ENCODE data around the gene CDYL.

The CDYL gene

DNA sequence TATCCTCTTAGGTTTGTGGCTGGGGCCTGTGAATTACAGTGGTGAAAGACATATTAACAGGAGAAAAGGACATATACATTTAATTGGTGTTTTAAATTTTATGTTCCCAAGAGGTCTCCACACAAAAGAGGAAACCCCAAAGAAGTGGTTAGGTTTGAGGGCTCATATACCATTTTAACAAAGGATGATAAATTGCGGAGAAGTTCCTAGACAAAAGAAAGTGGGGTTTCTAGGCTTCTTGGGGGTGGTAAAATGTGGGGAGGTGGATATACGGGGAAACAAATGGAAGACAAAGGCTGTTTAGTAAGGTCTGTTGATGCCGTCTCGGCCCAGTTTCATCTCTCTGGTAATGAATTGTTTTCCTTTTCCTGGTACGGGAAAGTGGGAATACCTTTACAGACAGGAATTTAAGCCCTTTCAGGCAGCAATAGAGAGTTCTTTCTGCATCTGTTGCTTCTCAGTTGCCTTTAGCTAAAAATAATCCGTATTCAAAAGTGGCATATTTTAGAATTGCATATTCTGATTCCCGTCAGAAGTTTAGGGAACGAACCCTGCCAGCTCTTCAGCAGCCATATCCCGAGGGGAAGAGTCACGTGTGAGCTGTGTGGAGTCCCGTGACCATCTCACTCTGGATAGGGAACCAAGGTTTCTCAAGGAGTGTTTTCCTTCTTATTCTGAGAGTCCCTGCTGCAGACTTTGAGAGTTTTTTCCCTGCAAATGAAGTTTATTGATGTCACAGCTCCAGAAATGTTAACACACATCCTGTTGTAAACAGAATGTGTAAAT, 123.2 kb downstream of the CDYL start:
- Histone ChIP-seq H3K27ac (ENCODE audit: low read depth, low read length) (no peak overlapping the region), H3K4me1 (ENCODE audit: control insufficient read depth, insufficient read depth, low read length) (no peaks in the 10 kb centered on the region; the same call in 1 of the 2 replicates), H3K27me3 (ENCODE audit: control insufficient read depth, insufficient read depth, low read length) (no peaks in the 10 kb centered on the region), H3K9me3 (ENCODE audit: control insufficient read depth, insufficient read depth, low read length) (no peaks in the 10 kb centered on the region), H3K9ac (ENCODE audit: low read depth, low read length) (no peak overlapping the region), H3K4me3 (ENCODE audit: low read depth, low read length) (no peak overlapping the region), H3K36me3 (ENCODE audit: control insufficient read depth, insufficient read depth, low read length) (peaks cover 13% of the 10 kb centered on the region)

DNA sequence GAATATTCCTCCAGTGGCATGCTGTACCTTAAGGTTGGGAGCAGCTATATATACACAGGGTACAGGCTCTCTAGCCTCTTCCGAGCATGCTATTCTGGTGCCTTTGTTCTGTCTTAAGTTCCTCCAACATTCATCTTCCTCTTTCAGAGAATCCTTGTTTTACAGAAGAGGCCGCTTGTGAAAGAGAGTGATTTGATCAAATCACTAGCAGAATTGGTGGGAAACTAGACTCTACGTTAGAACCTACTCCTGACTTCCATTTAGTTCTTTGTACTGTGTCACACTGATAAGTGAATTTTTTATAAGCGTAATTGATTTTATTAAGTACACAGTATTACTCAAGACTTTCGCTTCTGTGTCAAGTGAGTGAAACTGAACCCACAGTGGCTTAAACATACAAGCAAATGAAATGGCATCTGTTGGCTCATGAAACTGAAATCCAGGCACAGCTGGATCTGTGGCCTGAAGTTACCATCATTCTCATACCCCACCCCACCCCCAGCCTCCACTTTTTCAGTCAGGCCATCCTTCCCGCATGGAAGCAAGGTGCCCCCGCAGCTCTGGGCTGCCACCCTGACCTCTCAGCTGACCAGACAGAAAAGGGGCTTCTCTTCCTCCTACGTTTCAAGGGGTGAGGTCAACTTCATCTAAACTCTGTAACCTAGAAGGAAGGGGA, 125.3 kb downstream of the CDYL start:
- Histone ChIP-seq H3K4me1 (ENCODE audit: control insufficient read depth, insufficient read depth, low read length) (no peaks in the 10 kb centered on the region; the same call in 1 of the 2 replicates), H3K36me3 (ENCODE audit: control insufficient read depth, insufficient read depth, low read length) (peaks cover 7% of the 10 kb centered on the region), H3K27ac (ENCODE audit: low read depth, low read length) (no peak overlapping the region), H3K27me3 (ENCODE audit: control insufficient read depth, insufficient read depth, low read length) (no peaks in the 10 kb centered on the region), H3K4me3 (ENCODE audit: low read depth, low read length) (no peak overlapping the region), H3K9me3 (ENCODE audit: control insufficient read depth, insufficient read depth, low read length) (no peaks in the 10 kb centered on the region), H3K9ac (ENCODE audit: low read depth, low read length) (no peak overlapping the region)

DNA sequence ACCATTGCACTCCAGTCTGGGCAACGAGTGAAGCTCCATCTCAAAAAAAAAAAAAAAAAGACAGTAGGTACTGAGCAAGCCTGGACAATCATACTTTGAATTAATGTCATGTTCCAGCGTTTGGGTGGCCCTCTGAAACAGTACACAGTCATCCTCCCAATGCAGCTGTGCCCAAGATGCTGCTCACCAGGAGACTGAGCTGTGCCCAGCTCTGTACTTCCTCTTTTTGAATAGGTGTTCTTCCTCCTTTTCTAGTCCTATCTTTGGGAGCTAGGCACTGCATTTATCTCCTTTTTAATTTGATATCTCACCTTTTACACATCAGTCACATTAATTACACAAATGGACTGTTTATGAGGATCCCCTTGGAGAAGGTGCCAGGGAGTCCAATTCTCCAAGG, 126.2 kb downstream of the CDYL start:
- Histone ChIP-seq H3K9ac (ENCODE audit: low read depth, low read length) (no peak overlapping the region), H3K4me1 (ENCODE audit: control insufficient read depth, insufficient read depth, low read length) (no peaks in the 10 kb centered on the region; the same call in 1 of the 2 replicates), H3K27ac (ENCODE audit: low read depth, low read length) (no peak overlapping the region), H3K9me3 (ENCODE audit: control insufficient read depth, insufficient read depth, low read length) (no peaks in the 10 kb centered on the region), H3K4me3 (ENCODE audit: low read depth, low read length) (no peak overlapping the region), H3K36me3 (ENCODE audit: control insufficient read depth, insufficient read depth, low read length) (peaks cover 7% of the 10 kb centered on the region), H3K27me3 (ENCODE audit: control insufficient read depth, insufficient read depth, low read length) (no peaks in the 10 kb centered on the region)

DNA sequence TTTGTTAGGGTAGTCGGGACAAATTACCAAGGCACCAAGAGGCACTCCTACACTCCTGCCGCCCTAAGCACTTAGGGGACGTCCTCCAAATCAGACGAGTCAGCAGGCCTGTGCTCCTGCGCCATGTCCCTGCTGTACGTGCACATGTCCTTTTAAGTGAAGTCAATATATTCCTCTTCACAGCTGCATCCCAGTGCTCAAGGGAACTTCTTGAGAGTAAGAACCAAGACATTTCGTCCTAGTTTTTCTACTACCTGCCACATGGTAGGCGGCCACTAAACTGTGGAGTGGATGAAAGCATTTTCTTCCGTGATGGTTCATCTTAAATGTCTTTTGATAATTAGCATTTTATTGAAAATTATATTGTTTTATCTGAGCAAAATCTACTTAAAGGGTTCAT, 126.9 kb downstream of the CDYL start:
- Histone ChIP-seq H3K4me1 (ENCODE audit: control insufficient read depth, insufficient read depth, low read length) (peaks cover 6% of the 10 kb centered on the region; the same call in 1 of the 2 replicates), H3K36me3 (ENCODE audit: control insufficient read depth, insufficient read depth, low read length) (peaks cover 4% of the 10 kb centered on the region), H3K4me3 (ENCODE audit: low read depth, low read length) (no peak overlapping the region), H3K9ac (ENCODE audit: low read depth, low read length) (no peak overlapping the region), H3K27me3 (ENCODE audit: control insufficient read depth, insufficient read depth, low read length) (no peaks in the 10 kb centered on the region), H3K9me3 (ENCODE audit: control insufficient read depth, insufficient read depth, low read length) (no peaks in the 10 kb centered on the region), H3K27ac (ENCODE audit: low read depth, low read length) (no peak overlapping the region)

DNA sequence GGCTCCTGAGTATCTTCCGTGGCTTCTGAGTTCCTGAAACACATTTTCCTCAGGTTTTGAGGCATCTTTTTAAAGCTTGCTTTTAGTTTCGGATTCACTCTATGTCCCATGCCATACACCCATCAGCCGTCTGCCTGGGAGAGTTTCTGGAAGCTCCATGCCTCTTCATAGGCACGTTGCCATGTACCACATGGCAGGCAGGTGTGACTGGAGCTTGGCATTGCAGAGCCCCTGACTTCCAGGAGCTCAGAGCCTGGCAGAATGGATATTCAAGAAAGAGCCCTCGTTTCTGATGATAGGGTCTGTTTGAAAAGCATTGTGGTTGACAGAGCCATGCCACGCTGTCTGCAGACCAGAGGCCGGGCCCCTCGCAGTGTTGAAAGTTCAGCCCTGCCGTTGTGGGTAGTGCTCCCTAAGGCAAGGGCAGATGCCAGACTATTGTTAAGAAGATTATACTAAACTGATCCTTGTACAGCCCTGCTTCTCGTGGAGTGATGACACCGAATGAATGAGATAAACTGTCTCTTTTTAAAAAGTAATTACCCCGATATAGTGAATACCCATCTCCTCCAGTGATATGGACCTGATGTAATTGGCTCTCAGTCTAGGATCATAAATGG, 127.7 kb downstream of the CDYL start:
- H3K9me3 ChIP-seq (ENCODE audit: control insufficient read depth, insufficient read depth, low read length), result no peaks in the 10 kb centered on the region
- H3K9ac ChIP-seq (ENCODE audit: low read depth, low read length), result no peak overlapping the region

DNA sequence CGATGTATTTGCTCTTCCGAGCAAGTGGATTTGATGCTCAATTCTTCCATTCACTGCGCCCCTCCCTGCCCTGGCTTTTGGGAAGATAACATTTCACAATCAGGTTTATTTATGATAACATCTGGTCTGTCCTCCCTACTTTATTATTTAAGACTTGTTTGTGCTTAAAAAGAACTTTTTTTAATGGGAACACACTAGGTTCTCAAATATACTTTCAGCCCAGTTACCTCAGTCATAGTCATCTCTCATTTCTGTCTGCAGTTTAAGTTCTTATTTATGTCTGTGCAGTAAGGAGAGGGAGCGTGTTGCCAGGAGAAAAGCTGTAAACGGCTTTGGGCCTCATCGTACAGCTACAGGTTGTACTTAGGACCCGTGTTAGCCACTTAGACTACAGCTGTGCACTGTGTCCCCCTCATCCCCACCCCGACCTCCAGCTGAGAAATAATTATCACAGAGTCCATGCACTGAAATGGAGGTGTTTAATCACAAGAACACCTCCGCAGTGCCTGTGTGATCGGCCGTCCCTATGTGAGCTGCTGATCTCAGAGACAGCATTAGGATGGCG, 128.3 kb downstream of the CDYL start:
- H3K36me3 ChIP-seq (ENCODE audit: control insufficient read depth, insufficient read depth, low read length), result peaks cover 8% of the 10 kb centered on the region
- no peak overlapping the region for H3K9ac ChIP-seq (ENCODE audit: low read depth, low read length)
- peaks cover 12% of the 10 kb centered on the region for H3K4me1 ChIP-seq (ENCODE audit: control insufficient read depth, insufficient read depth, low read length)

More for the DNA sequence above, 127.7 kb downstream of the CDYL start:
- Histone ChIP-seq H3K4me3 (ENCODE audit: low read depth, low read length) (no peak overlapping the region), H3K27ac (ENCODE audit: low read depth, low read length) (no peak overlapping the region), H3K27me3 (ENCODE audit: control insufficient read depth, insufficient read depth, low read length) (no peaks in the 10 kb centered on the region), H3K36me3 (ENCODE audit: control insufficient read depth, insufficient read depth, low read length) (peaks cover 4% of the 10 kb centered on the region), H3K4me1 (ENCODE audit: control insufficient read depth, insufficient read depth, low read length) (peaks cover 12% of the 10 kb centered on the region)

DNA sequence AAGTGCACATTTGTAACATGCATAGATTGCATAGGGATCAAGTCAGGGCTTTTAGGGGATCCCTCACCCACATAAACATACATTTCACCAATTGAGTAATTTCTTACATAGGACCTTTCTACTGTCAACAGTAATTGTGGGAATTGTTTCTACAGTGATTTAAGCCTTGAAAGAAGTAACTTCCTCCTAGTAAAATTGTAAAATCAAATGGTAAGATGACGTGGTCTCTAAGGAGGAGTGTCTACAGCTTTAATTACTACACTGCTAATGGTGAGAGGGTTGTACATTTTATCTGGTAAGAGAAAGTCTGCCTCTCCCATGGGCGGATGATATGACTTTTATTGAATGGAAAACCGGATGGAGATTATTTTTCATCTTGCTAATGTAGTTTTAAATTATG, 129.6 kb downstream of the CDYL start:
- Histone ChIP-seq H3K9ac (ENCODE audit: low read depth, low read length) (no peak overlapping the region), H3K4me3 (ENCODE audit: low read depth, low read length) (no peak overlapping the region), H3K27ac (ENCODE audit: low read depth, low read length) (no peak overlapping the region), H3K9me3 (ENCODE audit: control insufficient read depth, insufficient read depth, low read length) (no peaks in the 10 kb centered on the region), H3K27me3 (ENCODE audit: control insufficient read depth, insufficient read depth, low read length) (no peaks in the 10 kb centered on the region), H3K4me1 (ENCODE audit: control insufficient read depth, insufficient read depth, low read length) (peaks cover 18% of the 10 kb centered on the region), H3K36me3 (ENCODE audit: control insufficient read depth, insufficient read depth, low read length) (peaks cover 8% of the 10 kb centered on the region)

More for the DNA sequence above, 128.3 kb downstream of the CDYL start:
- H3K4me3 ChIP-seq (ENCODE audit: low read depth, low read length), result no peak overlapping the region
- no peaks in the 10 kb centered on the region for H3K27me3 ChIP-seq (ENCODE audit: control insufficient read depth, insufficient read depth, low read length)
- no peaks in the 10 kb centered on the region for H3K9me3 ChIP-seq (ENCODE audit: control insufficient read depth, insufficient read depth, low read length)
- no peak overlapping the region for H3K27ac ChIP-seq (ENCODE audit: low read depth, low read length)

DNA sequence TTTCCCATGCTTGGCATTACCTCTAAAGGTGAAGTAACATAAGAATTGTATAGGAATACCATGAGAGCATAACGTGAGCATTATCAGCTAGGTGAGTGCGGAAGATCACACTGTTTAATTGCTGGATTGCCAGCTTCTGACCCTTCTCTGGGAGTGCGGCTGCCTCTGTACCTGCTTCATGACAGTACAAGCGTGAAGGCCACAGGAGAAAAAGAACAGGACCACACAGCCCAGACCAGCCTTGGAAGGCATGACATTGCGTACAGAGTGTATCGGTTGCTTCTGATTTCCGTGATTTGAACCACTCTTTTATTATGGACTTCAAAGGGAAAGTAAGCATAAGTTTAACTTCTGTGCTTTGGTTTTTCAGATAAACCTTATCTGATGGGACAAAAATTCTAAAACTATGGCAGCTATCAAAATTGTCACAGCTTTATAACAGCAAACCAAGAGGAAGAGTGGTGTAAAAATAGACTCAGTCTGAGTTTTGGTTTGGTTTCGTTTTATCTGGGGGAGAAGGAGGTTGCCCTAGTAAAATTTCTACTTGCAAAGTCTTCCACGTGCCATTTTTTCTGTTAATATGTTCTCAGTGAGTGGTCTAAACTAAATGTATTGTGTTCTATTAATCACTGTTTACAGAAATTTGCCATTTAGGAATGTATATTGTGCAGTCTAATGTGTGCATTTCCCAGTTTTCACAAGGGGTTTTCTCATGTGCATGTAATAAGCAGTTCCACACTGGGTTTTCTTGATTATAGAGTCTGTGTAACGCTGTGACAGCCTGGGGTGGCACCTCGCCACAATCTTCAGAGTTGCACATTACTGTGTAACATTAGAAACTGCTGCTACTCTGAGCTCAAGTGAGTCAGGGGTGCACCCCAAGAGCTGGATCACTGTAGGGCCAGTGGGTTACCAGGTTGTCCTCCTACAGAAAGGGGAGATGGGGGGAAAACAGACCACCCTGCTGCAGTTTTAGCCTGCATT, 130.4 kb downstream of the CDYL start:
- Histone ChIP-seq H3K9ac (ENCODE audit: low read depth, low read length) (no peak overlapping the region), H3K9me3 (ENCODE audit: control insufficient read depth, insufficient read depth, low read length) (no peaks in the 10 kb centered on the region), H3K4me3 (ENCODE audit: low read depth, low read length) (no peak overlapping the region), H3K4me1 (ENCODE audit: control insufficient read depth, insufficient read depth, low read length) (peaks cover 18% of the 10 kb centered on the region), H3K27me3 (ENCODE audit: control insufficient read depth, insufficient read depth, low read length) (no peaks in the 10 kb centered on the region), H3K36me3 (ENCODE audit: control insufficient read depth, insufficient read depth, low read length) (peaks cover 8% of the 10 kb centered on the region), H3K27ac (ENCODE audit: low read depth, low read length) (no peak overlapping the region)

DNA sequence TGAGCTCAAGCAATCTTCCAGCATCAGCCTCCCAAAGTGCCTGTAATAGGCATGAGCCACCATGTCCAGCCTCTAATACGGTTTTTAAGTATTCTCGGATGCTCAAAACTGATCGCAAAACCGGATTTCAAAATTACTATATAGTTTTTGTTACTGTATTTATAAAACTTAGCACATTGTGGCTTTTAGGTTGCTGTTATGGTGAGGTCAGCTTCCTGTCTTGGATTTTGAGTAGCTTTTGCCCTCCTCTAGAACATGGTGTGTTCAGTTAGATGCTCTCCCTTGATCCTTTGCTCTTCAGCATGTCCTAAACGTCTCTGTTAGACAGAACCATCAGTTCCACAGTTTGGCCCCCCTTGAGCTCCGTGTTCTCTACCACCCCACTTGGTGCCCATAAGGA, 131.4 kb downstream of the CDYL start:
- Histone ChIP-seq H3K27me3 (ENCODE audit: control insufficient read depth, insufficient read depth, low read length) (no peaks in the 10 kb centered on the region), H3K9ac (ENCODE audit: low read depth, low read length) (no peak overlapping the region), H3K9me3 (ENCODE audit: control insufficient read depth, insufficient read depth, low read length) (no peaks in the 10 kb centered on the region), H3K4me3 (ENCODE audit: low read depth, low read length) (no peak overlapping the region), H3K27ac (ENCODE audit: low read depth, low read length) (no peak overlapping the region), H3K36me3 (ENCODE audit: control insufficient read depth, insufficient read depth, low read length) (peaks cover 8% of the 10 kb centered on the region), H3K4me1 (ENCODE audit: control insufficient read depth, insufficient read depth, low read length) (peaks cover 22% of the 10 kb centered on the region)

DNA sequence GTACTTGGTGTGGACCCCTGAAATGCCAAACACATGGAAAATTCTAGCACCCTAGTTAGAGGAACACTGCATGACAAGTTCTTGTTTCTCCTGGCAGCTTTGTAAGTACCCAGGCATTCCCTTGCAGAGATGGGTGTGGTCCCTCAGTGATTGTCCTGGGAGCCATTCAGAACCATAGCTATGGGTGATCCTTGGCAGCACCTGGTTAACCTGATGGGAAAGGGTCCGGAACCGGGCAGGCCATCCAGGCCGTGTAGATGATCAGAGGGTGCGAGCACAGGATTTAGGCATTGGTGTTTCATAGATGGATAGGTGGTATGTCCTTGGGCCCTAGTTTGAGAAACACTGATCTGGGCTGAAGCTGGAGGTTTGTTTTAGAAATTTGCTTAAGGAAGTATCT, 131.9 kb downstream of the CDYL start:
- peaks cover 26% of the 10 kb centered on the region for H3K4me1 ChIP-seq (ENCODE audit: control insufficient read depth, insufficient read depth, low read length)
- H3K9ac ChIP-seq (ENCODE audit: low read depth, low read length), result no peak overlapping the region
- peaks cover 8% of the 10 kb centered on the region for H3K36me3 ChIP-seq (ENCODE audit: control insufficient read depth, insufficient read depth, low read length)
- H3K27ac ChIP-seq (ENCODE audit: low read depth, low read length), result no peak overlapping the region
- no peaks in the 10 kb centered on the region for H3K27me3 ChIP-seq (ENCODE audit: control insufficient read depth, insufficient read depth, low read length)
- no peak overlapping the region for H3K4me3 ChIP-seq (ENCODE audit: low read depth, low read length)
- H3K9me3 ChIP-seq (ENCODE audit: control insufficient read depth, insufficient read depth, low read length), result no peaks in the 10 kb centered on the region
